Measurements from ENCODE around the gene GAS7.

DNA sequence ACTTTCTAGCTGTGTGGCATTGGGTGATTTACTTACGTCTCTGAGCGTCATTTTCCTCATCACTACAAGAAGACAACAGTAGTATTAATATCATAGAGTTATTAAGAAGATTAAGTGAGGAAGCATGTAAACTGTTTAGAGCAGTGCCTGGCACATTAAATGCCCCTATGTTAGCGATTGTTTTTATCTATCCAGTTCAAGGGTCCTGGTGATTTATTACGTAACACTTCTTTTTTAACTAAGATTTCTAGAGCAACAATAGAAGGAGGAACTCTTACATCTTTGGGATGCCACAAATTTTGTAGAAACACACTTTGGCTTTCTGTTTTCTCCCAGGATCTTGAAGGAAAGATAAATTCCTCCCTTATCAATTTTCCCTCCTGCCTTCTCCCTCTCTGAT, 3.3 kb upstream of the GAS7 start:
- TF ChIP-seq, protein P1, sequence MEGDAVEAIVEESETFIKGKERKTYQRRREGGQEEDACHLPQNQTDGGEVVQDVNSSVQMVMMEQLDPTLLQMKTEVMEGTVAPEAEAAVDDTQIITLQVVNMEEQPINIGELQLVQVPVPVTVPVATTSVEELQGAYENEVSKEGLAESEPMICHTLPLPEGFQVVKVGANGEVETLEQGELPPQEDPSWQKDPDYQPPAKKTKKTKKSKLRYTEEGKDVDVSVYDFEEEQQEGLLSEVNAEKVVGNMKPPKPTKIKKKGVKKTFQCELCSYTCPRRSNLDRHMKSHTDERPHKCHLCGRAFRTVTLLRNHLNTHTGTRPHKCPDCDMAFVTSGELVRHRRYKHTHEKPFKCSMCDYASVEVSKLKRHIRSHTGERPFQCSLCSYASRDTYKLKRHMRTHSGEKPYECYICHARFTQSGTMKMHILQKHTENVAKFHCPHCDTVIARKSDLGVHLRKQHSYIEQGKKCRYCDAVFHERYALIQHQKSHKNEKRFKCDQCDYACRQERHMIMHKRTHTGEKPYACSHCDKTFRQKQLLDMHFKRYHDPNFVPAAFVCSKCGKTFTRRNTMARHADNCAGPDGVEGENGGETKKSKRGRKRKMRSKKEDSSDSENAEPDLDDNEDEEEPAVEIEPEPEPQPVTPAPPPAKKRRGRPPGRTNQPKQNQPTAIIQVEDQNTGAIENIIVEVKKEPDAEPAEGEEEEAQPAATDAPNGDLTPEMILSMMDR (IDR thresholded peaks at IDR 0.05): no peak
- no peak for TF ChIP-seq POLR2A (IDR thresholded peaks at IDR 0.05)
